ENCODE results near the gene RYR2.

The RYR2 gene

GRCh38 chr1:237004116-237004515 lies 37.9 kb upstream of the RYR2 start, which contains the start of gene MT1HL1:
TSS of gene MT1HL1 (minus strand) at chr1:237004441. CDS start at chr1:237004372, 69 bp downstream.
- Histone ChIP-seq H4K12ac (ENCODE audit: low read depth, low read length) (no peak within 1 kb of the TSS), H2BK120ac (ENCODE audit: insufficient read depth, low read length, poor library complexity) (no peak within 1 kb of the TSS), H3K4me1 (ENCODE audit: control insufficient read depth in 1 of 2, insufficient read depth in 2 of 2, low read length in 2 of 2) (no peaks in the 10 kb centered on the region), H3K79me2 (ENCODE audit: control insufficient read depth, insufficient read depth, low read length, poor library complexity) (no peaks in the 10 kb centered on the region), H3K9ac (ENCODE audit: low read length) (no peak within 1 kb of the TSS), H3K4me2 (ENCODE audit: low read length) (no peak within 1 kb of the TSS), H3K27ac (ENCODE audit: low read depth, low read length) (no peak within 1 kb of the TSS), H2AK5ac (ENCODE audit: low read length) (no peak within 1 kb of the TSS), H2AFZ (ENCODE audit: insufficient read depth, low read length, poor library complexity) (no peak within 1 kb of the TSS), H3K9me3 (ENCODE audit: insufficient read depth, low read depth, low read length) (no peaks in the 10 kb centered on the region), H4K8ac (ENCODE audit: low read depth, low read length) (no peak within 1 kb of the TSS), H3K18ac (ENCODE audit: low read length) (no peak within 1 kb of the TSS), H3K23ac (ENCODE audit: low read length) (no peak within 1 kb of the TSS), H4K91ac (ENCODE audit: low read depth, low read length) (no peak within 1 kb of the TSS), H3K36me3 (ENCODE audit: control insufficient read depth in 1 of 2, insufficient read depth in 2 of 2, low read length in 2 of 2) (no peaks in the 10 kb centered on the region), H3K79me1 (ENCODE audit: low read length) (no peaks in the 10 kb centered on the region), H2BK5ac (ENCODE audit: low read depth, low read length, poor library complexity) (no peak within 1 kb of the TSS), H2BK12ac (ENCODE audit: low read length) (no peak within 1 kb of the TSS), H3K27me3 (ENCODE audit: insufficient read depth, low read length) (no peaks in the 10 kb centered on the region), H3K4ac (ENCODE audit: low read depth, low read length) (no peak within 1 kb of the TSS), H3K14ac (ENCODE audit: low read length) (no peak within 1 kb of the TSS), H3K4me3 (ENCODE audit: low read depth, low read length) (no peak within 1 kb of the TSS)
- no peak for DNase-seq
- no CpG with 5 or more reads among the region's 18 CpGs for WGBS (ENCODE audit: extremely low coverage, insufficient coverage, insufficient read length)

DNA sequence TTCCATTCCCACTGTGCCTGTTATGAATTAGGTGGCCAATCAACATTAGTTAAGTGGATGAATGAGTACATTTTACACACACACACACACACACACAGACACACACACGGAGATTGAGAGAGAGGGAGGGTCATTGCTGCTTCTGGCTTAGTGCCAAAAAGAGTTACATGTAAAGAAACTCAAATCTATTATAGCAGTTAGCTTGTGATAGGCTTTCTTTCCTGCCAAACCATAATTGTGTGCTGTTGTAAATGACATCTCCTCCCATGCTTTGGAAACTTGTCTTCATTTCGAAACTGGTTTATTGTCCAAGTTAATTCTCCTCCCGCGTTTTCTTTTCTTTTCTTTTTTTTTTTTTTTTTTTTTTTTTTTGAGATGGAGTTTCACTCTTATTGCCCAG lies 36.3 kb upstream of the RYR2 start:
- no peak overlapping the region for H3K23ac ChIP-seq (ENCODE audit: low read length)
- H3K27ac ChIP-seq (ENCODE audit: low read depth, low read length), result no peak overlapping the region
- H3K79me1 ChIP-seq (ENCODE audit: low read length), result no peaks in the 10 kb centered on the region
- no peak for DNase-seq
- no peak overlapping the region for H4K91ac ChIP-seq (ENCODE audit: low read depth, low read length)
- H2AK5ac ChIP-seq (ENCODE audit: low read length), result no peak overlapping the region
- no peaks in the 10 kb centered on the region for H3K27me3 ChIP-seq (ENCODE audit: insufficient read depth, low read length)
- no peak overlapping the region for H3K4me2 ChIP-seq (ENCODE audit: low read length)
- H3K4me1 ChIP-seq (ENCODE audit: control insufficient read depth in 1 of 2, insufficient read depth in 2 of 2, low read length in 2 of 2), result no peaks in the 10 kb centered on the region
- H4K12ac ChIP-seq (ENCODE audit: low read depth, low read length), result no peak overlapping the region
- no peak overlapping the region for H4K8ac ChIP-seq (ENCODE audit: low read depth, low read length)
- H3K36me3 ChIP-seq (ENCODE audit: control insufficient read depth in 1 of 2, insufficient read depth in 2 of 2, low read length in 2 of 2), result no peaks in the 10 kb centered on the region
- no peak overlapping the region for H3K14ac ChIP-seq (ENCODE audit: low read length)
- no peak overlapping the region for H3K18ac ChIP-seq (ENCODE audit: low read length)
- H2BK5ac ChIP-seq (ENCODE audit: low read depth, low read length, poor library complexity), result no peak overlapping the region
- no peak overlapping the region for H3K4ac ChIP-seq (ENCODE audit: low read depth, low read length)
- no peaks in the 10 kb centered on the region for H3K79me2 ChIP-seq (ENCODE audit: control insufficient read depth, insufficient read depth, low read length, poor library complexity)
- no peak overlapping the region for H3K9ac ChIP-seq (ENCODE audit: low read length)
- H2AFZ ChIP-seq (ENCODE audit: insufficient read depth, low read length, poor library complexity), result no peak overlapping the region
- H3K9me3 ChIP-seq (ENCODE audit: insufficient read depth, low read depth, low read length), result no peaks in the 10 kb centered on the region
- H2BK12ac ChIP-seq (ENCODE audit: low read length), result no peak overlapping the region
- WGBS (ENCODE audit: extremely low coverage, insufficient coverage, insufficient read length), result no CpG with 5 or more reads among the region's 4 CpGs
- H3K4me3 ChIP-seq (ENCODE audit: low read depth, low read length), result no peak overlapping the region
- H2BK120ac ChIP-seq (ENCODE audit: insufficient read depth, low read length, poor library complexity), result no peak overlapping the region

DNA sequence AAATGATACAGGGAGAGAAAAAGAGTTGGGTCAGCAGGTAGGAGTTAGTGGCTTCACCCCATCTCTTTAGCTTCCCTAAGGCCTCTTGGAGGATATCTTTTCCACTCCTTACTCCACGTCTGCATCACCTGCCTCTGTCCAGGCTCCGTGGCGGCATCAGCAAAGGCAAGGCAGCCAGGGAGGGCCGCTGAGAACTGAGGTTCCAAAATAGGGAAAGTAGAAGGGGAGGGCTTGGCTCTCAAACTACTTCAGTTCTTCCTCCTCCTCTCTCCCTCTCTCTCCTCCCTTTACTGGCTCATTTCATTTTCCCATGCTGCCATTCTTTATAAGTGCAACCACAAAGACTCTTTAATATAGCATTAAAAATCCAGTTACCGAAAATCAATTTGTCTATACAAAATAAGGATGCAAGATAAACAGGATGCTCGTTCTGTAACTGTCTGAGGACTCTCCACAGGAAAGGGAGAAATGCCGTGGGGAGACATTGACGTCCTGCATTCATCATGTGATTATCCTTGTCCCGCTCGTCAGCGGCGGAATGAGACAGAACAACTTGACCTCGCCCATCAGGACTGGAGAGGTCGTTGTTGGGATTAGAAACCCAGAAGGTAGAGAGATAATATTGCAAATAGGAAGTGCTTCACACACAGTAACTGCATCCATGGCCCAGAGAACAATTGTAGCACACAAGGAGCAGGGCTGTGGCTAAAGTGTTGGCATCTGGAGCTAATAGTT lies 34.7 kb upstream of the RYR2 start:
- no peak overlapping the region for H2BK12ac ChIP-seq (ENCODE audit: low read length)
- H3K4me2 ChIP-seq (ENCODE audit: low read length), result no peak overlapping the region
- no peak overlapping the region for H4K91ac ChIP-seq (ENCODE audit: low read depth, low read length)
- no peak overlapping the region for H3K9ac ChIP-seq (ENCODE audit: low read length)
- H4K12ac ChIP-seq (ENCODE audit: low read depth, low read length), result no peak overlapping the region
- H2BK5ac ChIP-seq (ENCODE audit: low read depth, low read length, poor library complexity), result no peak overlapping the region
- no peaks in the 10 kb centered on the region for H3K79me1 ChIP-seq (ENCODE audit: low read length)
- no peaks in the 10 kb centered on the region for H3K9me3 ChIP-seq (ENCODE audit: insufficient read depth, low read depth, low read length)
- no peaks in the 10 kb centered on the region for H3K27me3 ChIP-seq (ENCODE audit: insufficient read depth, low read length)
- H2AFZ ChIP-seq (ENCODE audit: insufficient read depth, low read length, poor library complexity), result no peak overlapping the region
- no peak overlapping the region for H2BK120ac ChIP-seq (ENCODE audit: insufficient read depth, low read length, poor library complexity)
- no peaks in the 10 kb centered on the region for H3K36me3 ChIP-seq (ENCODE audit: control insufficient read depth in 1 of 2, insufficient read depth in 2 of 2, low read length in 2 of 2)
- H3K4ac ChIP-seq (ENCODE audit: low read depth, low read length), result no peak overlapping the region
- no peak for DNase-seq
- no peak overlapping the region for H3K18ac ChIP-seq (ENCODE audit: low read length)
- H3K4me3 ChIP-seq (ENCODE audit: low read depth, low read length), result no peak overlapping the region
- H3K23ac ChIP-seq (ENCODE audit: low read length), result no peak overlapping the region
- H3K14ac ChIP-seq (ENCODE audit: low read length), result no peak overlapping the region
- WGBS (ENCODE audit: extremely low coverage, insufficient coverage, insufficient read length), result no CpG with 5 or more reads among the region's 14 CpGs
- H3K27ac ChIP-seq (ENCODE audit: low read depth, low read length), result no peak overlapping the region
- no peaks in the 10 kb centered on the region for H3K4me1 ChIP-seq (ENCODE audit: control insufficient read depth in 1 of 2, insufficient read depth in 2 of 2, low read length in 2 of 2)
- H2AK5ac ChIP-seq (ENCODE audit: low read length), result no peak overlapping the region
- no peaks in the 10 kb centered on the region for H3K79me2 ChIP-seq (ENCODE audit: control insufficient read depth, insufficient read depth, low read length, poor library complexity)
- no peak overlapping the region for H4K8ac ChIP-seq (ENCODE audit: low read depth, low read length)

DNA sequence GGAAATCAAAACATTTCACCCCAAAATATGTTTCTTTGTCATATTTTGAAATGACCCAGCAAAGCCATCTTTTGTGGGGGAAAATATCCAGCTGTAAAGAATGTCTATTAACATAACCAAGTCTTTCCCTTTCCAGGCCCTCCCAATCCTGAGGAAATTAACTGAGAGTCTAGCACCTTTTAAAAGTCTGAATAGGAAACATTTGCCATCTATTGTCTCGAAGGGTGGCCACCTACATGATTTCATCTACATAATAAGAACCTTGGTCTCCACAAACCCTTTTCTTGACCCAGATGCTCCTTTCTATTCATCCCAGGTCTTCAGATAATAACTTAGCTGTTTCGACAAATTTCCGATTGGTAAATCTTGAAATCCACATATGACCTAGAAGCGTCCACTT lies 32.4 kb upstream of the RYR2 start:
- H3K4me3 ChIP-seq (ENCODE audit: low read depth, low read length), result no peak overlapping the region
- H3K36me3 ChIP-seq (ENCODE audit: control insufficient read depth in 1 of 2, insufficient read depth in 2 of 2, low read length in 2 of 2), result no peaks in the 10 kb centered on the region
- no peak overlapping the region for H3K4ac ChIP-seq (ENCODE audit: low read depth, low read length)
- H3K27ac ChIP-seq (ENCODE audit: low read depth, low read length), result no peak overlapping the region
- H3K79me1 ChIP-seq (ENCODE audit: low read length), result no peaks in the 10 kb centered on the region
- H4K8ac ChIP-seq (ENCODE audit: low read depth, low read length), result no peak overlapping the region
- no peak overlapping the region for H2BK120ac ChIP-seq (ENCODE audit: insufficient read depth, low read length, poor library complexity)
- H3K4me2 ChIP-seq (ENCODE audit: low read length), result no peak overlapping the region
- H4K91ac ChIP-seq (ENCODE audit: low read depth, low read length), result no peak overlapping the region
- no peak overlapping the region for H4K12ac ChIP-seq (ENCODE audit: low read depth, low read length)
- no peaks in the 10 kb centered on the region for H3K79me2 ChIP-seq (ENCODE audit: control insufficient read depth, insufficient read depth, low read length, poor library complexity)
- no peak overlapping the region for H3K18ac ChIP-seq (ENCODE audit: low read length)
- no CpG with 5 or more reads among the region's 4 CpGs for WGBS (ENCODE audit: extremely low coverage, insufficient coverage, insufficient read length)
- H2AK5ac ChIP-seq (ENCODE audit: low read length), result no peak overlapping the region
- H3K9me3 ChIP-seq (ENCODE audit: insufficient read depth, low read depth, low read length), result no peaks in the 10 kb centered on the region
- no peak overlapping the region for H2BK5ac ChIP-seq (ENCODE audit: low read depth, low read length, poor library complexity)
- H3K9ac ChIP-seq (ENCODE audit: low read length), result no peak overlapping the region
- H2AFZ ChIP-seq (ENCODE audit: insufficient read depth, low read length, poor library complexity), result no peak overlapping the region
- H3K4me1 ChIP-seq (ENCODE audit: control insufficient read depth in 1 of 2, insufficient read depth in 2 of 2, low read length in 2 of 2), result no peaks in the 10 kb centered on the region
- DNase-seq, result no peak
- no peak overlapping the region for H2BK12ac ChIP-seq (ENCODE audit: low read length)
- H3K14ac ChIP-seq (ENCODE audit: low read length), result no peak overlapping the region
- no peaks in the 10 kb centered on the region for H3K27me3 ChIP-seq (ENCODE audit: insufficient read depth, low read length)
- H3K23ac ChIP-seq (ENCODE audit: low read length), result no peak overlapping the region
